ENCODE measurements around the gene MYEOV. TPM values are rescaled to one million over a fixed set of nuclear protein-coding genes. Genes with fewer than 3 reads are reported as not detected.

The MYEOV gene
- polyA plus RNA-seq, 1 donor, result 0.90 TPM

DNA sequence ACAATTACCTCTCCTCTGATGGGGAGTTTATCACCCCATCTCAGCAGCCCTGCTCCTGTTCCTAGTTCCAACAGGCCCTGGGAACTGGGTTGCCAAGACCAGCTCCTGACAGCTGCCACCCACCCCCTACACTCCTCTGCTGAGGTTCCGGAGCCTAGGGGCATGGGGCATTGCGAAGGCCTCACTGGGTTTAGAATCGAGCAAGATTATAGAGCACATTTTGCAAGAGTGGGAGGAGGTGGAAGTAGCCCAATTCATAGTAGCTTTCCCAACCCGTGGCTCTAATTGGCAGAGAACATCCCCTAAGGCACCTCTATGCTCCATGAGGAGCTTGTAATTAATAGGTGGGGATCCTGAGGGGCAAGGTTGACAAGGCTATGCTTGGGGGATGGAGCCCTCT, 23.0 kb downstream of the MYEOV start:
- no peak for DNase-seq (ENCODE audit: low read depth)

- DNase-seq (ENCODE audit: low read depth), result no peak
These were observed 23.6 kb downstream of the MYEOV start for GRCh38 chr11:69317401-69318092.

DNA sequence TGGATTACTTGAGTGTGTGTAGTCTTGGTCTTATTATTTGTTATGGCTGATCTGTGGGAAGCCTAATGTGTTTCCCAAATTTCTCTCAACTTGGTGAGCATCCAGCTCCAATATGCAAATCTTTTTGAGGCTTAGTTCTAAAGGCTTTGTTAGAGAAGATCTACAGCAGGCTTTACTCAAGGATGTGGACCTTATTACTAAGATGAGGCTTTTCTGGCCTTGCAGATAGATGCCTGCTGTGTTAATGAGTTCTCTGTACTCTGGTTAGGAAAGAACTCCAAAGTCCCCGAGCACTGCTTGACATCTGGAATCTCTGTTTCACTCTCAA, 24.1 kb downstream of the MYEOV start:
- no peak for DNase-seq (ENCODE audit: low read depth)

DNA sequence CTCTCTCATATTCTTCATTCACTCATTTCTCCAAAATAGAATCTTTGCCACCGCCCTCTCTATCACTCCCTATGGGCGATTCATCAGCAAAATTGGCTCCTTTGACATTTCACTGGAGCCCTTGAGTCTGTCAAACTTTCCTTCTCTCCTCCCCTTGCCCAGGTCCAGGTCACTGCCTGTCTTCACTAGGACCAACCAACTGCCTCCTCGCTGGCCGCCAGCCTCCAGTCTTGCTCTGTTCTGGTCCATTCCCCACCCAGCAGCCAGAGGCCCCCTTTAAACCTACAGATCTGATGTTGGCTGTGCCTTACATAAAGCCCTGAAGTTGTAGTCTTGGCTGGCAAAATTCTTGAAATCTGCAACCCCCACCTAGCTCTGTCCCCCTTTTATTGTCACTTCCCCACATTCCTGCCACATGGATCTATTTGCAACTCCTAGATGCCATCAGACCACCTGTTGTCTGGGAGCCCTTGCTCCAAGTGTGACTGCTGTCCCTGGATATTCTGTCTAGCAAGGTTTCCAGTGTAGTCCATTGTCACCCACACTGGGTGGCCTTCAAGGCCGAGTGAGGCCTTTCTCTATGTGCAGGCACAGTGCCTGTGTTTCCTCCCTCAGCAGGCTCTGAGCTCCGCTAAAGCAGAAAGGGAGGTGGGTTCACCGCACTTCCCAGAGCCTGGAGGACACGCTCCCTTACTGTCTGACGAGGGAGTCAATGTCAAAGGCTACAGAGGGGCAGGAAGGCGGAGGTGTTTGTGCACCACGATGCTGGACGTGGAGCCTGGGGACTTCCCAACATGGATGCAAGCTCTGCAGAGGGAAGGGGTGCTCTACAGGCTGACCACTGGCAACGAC, 25.5 kb downstream of the MYEOV start:
- no peak for DNase-seq (ENCODE audit: low read depth)

DNA sequence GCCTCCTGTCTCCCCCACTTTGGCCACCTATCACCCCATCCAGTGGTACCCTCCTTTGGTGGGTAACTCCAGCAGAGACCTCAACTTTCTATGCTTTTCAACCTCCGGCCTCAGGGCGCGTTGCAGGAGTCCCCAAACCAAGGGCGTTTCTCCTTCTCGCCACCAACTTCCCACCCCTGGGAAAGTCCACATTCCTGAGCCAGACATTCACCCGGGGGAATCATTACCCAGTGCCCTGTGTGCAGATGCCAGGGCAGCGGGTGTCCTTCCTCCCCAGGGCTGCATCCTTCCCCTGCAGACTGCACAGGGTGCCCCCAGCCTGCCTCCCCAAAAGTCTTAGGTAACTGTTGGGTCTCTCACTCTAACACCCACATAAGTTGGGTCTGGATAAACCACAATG, 26.4 kb downstream of the MYEOV start:
- DNase-seq (ENCODE audit: low read depth), result no peak

DNA sequence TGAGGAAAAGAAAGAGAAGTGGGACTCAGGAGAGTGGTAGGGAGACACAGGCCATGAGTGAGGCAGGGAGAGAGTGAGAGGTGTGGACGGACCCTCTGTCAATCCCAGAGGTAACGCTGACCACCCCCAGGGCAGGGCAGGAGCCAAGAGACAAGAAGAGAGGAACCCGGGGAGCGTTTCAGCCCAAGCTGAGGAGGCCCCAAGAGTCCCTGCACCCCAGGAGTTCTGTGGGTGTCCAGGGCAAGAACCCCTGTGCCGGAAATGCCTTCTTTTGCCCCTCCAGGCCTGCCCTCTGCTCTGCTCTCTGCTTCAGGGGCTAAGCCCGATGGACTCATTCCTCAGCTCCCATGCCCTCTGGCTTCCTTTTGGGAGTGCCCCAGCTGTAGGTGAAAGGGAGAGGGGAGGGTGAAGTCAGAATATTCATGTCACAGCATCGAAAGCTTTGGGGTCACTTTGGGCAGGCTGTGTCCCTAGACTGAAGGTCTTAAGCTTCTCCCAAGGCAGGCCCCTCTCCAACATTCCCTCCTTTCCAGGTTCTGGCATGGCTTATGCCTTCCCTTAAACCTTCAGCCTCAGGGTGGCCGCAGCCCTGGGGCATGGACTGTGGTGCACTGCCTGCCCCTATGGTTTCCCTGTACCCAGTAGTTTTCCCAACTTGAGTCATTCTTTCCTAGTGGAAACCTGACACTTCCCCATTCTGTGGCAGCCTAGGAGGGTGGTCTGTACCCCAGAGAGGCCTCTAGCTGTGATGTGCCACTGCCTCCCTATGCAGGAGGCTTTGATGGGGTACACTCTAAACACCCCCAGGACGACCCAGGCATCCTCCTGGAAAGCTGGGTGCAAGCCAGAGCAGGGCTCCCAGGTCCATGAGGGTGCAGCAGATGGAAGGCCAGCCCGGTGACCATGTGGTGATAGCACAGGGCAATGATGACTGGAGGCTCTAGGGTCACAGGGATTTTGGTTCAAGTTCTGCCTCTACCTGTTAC, 27.1 kb downstream of the MYEOV start:
- no peak for DNase-seq (ENCODE audit: low read depth)

GRCh38 chr11:69321877-69322361, 28.0 kb downstream of the MYEOV start:
- no peak for DNase-seq (ENCODE audit: low read depth)

DNA sequence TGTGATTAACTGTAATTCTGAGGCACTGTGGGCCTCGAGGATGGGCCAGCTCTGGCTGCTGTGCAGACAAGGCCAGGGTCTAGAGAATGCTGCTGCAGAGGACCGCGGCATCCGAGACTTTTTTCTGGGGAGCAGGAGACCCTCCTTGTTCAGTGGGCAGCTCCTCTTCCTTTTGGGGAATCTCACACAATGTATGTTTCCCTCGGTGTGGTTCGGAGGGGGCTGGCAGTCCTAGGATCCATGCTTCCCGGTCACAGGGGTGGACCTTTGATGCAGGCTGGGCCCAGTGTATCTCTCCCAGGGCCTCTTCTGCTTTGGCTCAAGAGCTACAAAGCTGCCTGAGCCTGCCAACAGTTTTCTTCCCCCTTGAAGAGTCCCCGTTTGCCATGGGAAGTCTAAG, 31.5 kb downstream of the MYEOV start:
- DNase-seq (ENCODE audit: low read depth), result no peak

- no peak for DNase-seq (ENCODE audit: low read depth)
These were observed 32.8 kb downstream of the MYEOV start for GRCh38 chr11:69326622-69327219.

DNA sequence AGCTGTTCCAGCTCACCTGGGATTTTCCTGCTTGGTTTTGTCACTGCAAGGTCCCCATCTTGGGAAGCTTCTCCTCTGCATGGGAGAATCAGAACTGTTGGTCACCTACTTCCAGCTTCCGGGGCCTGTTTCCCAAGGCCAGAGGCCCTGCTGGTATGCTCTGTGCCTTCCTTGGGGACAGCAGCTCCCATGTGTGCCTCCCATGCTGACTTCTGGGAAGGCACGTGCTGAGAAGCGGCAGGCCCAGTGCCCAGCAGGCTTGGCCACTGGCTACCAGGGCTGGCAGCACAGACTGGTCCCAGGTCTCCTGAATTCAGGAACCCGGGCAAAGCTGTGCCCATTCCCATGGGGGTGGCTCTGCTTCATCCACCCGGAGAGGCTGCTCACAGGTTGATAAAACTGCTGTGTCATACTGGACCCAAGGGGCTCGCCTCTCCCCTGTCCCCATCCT, 33.8 kb downstream of the MYEOV start:
- no peak for DNase-seq (ENCODE audit: low read depth)

- no peak for DNase-seq (ENCODE audit: low read depth)
These were observed 34.3 kb downstream of the MYEOV start for GRCh38 chr11:69328231-69328630.

- DNase-seq (ENCODE audit: low read depth), result no peak
These were observed 35.6 kb downstream of the MYEOV start for GRCh38 chr11:69329581-69329980.

GRCh38 chr11:69330330-69330729, 36.4 kb downstream of the MYEOV start:
- DNase-seq (ENCODE audit: low read depth), result no peak

DNA sequence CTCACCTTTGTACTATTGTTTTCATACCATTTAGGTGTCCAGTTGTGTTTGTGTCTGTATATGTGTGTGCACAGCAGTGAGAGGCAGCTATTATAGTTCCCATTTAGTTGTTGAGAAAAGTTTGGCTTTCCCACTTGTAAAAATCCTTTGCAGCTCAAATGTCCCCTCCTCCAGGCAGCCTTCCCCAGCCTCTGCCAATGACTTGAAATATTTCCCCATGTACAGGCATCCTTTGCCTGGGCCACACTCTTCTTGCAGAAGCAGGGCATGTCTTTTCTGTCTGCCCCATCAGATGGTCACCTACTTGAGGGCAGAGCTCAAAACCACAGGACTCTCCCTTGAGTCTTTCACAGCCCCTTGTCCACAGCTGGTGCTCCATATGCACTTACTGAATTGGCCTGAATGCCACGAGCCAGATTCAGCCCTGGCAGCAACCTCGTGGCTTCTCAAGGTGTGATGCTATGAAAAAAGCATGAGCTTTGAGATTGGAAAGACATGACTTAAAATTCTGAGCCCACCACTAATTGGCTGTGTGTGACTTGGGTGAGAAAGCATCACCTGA, 39.3 kb downstream of the MYEOV start:
- no peak for DNase-seq (ENCODE audit: low read depth)

DNA sequence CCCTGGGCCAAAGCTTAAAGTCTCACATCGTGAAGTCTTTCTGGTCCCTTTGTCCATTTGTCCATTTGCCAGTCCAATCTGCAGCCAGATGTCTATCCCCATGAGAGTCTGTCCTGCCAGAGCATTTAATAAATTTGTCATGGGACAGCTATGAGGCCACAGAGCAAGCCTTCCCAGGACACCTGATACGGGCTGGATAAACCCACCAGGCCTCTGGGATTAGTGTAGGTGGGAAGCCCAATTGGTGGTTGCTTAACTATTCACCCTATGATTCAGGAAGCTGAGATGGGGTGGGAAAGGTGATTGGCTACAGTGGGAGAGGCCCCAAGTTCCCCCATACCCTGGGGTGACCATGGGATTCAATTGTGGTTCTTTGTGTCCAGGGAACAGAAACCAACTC, 39.9 kb downstream of the MYEOV start:
- no peak for DNase-seq (ENCODE audit: low read depth)

DNA sequence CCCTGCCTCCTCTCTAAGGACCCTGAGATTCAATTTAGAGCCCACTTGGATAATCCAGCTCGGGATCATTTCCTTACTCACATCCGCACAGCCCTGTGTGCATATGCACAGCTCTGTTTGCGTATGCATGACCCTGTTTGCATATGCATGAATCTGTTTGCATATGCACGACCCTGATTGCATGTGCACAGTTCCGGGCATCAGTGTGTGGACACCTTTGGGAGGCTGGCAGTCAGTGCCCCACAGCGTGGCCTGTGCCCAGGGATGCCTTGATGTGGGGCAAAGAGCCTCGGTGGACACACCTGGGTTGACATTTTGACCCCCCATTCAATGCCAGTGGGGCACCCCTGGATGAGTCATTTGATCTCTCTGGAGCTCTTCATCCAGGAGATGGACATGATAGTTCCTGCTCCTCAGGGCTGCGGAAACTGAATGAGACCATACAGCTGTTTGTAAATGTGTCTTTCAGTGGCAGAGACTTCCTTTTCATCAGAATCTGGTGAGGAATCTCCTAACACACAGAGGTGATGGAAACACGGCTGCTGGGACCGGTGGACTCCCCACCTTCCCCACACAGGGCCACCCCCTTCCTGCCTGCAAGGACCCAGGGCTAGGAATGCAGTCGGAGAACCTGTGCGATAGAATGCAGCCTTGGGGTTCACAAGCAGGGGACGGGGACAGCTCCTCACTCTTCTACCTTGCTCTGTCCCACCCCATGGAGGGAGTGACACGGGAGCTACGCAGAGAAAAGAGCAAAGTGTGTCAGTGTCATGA, 41.2 kb downstream of the MYEOV start:
- no peak for DNase-seq (ENCODE audit: low read depth)

GRCh38 chr11:69335781-69336405, 41.9 kb downstream of the MYEOV start:
- no peak for DNase-seq (ENCODE audit: low read depth)

GRCh38 chr11:69337211-69337721, 43.3 kb downstream of the MYEOV start:
- no peak for DNase-seq (ENCODE audit: low read depth)

DNA sequence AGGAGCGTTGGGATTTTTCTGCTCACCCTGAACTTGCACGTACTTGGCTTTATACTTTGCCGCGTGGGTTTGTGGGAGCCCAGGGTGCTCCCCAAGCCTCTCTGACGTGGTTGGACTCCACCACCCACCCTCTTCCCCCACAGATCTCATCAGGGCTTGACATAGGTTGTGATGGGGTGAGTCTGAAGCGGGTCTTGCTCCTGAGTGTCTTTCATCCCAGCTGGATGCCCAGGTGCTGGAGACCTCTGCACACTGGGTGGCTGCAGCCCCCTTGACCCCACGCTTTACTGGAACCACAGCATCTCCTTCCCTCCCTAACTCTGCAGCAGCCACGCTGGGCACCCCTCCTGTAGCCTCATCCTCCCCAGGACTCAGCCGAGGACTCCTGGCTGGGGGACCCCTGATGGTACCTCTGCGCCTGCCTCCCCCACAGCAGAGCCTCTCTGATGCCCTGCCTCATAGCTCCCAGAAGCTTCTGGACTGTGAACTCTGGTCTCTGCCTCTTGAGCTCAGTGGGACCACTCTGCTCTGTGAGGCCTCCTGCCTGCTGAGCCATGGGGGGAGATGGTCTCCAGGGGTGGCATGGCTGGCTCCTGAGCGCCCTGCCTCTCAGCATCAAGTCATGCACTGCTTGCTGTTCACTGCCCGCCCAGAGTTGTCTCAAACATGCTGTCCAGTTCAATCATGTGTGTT, 45.2 kb downstream of the MYEOV start:
- DNase-seq (ENCODE audit: low read depth), result no peak

Measured in forelimb muscle (tissue), 1 donor.